Measurements from ENCODE around the gene TPD52L2.
"Not testable (repeated sequence)": the region's sequence is repeated elsewhere in the genome, so short reads cannot be mapped to it uniquely, and the experiment has no call there.

- TF ChIP-seq CTCF (conservative IDR thresholded peaks at IDR 0.05; ENCODE audit: low read length); EZH2phosphoT487 (IDR thresholded peaks at IDR 0.05; ENCODE audit: borderline replicate concordance): not testable (repeated sequence)
These were observed 11.4 kb upstream of the TPD52L2 start for GRCh38 chr20:63853733-63854068.

All from Loucy (cell line).